Activated CD4-positive, alpha-beta T cell treated with anti-CD3 and anti-CD28 coated beads, Interleukin-2, Interleukin-6, amounts not matched to agents 100 ng/mL and 50 ng/mL, durations not matched to agents 16 hours and 8 hours (primary cell): ENCODE results near the gene PLXNC1.

ENCODE experiments used
- DNase-seq: peaks from one replicate; pipeline ENCODE4 v3.0.0-alpha.2; 2020

Gene PLXNC1

GRCh38 chr12:94244165-94245133 is 96.1 kb downstream of the PLXNC1 start:
- DNase-seq: peak; percentile 70

- DNase-seq: no peak
Measured at GRCh38 chr12:94245631-94246383, 97.4 kb downstream of the PLXNC1 start.

- no peak for DNase-seq
Measured at GRCh38 chr12:94247246-94247645, 98.9 kb downstream of the PLXNC1 start.

- DNase-seq: no peak
Measured at GRCh38 chr12:94248582-94248981, 100.2 kb downstream of the PLXNC1 start.

- DNase-seq: no peak
Measured at GRCh38 chr12:94250130-94250529, 101.8 kb downstream of the PLXNC1 start.

- no peak for DNase-seq
Measured at GRCh38 chr12:94254270-94254669, 105.9 kb downstream of the PLXNC1 start.

GRCh38 chr12:94255006-94255405 is 106.6 kb downstream of the PLXNC1 start:
- DNase-seq: no peak

- no peak for DNase-seq
Measured at GRCh38 chr12:94255428-94255827, 107.1 kb downstream of the PLXNC1 start.

- peak; percentile 60 for DNase-seq
Measured at GRCh38 chr12:94258593-94258992, 110.2 kb downstream of the PLXNC1 start.

GRCh38 chr12:94260017-94260416 is 111.6 kb downstream of the PLXNC1 start:
- DNase-seq: no peak

GRCh38 chr12:94260717-94261116 is 112.3 kb downstream of the PLXNC1 start:
- no peak for DNase-seq

- DNase-seq: no peak
Measured at GRCh38 chr12:94261119-94261518, 112.7 kb downstream of the PLXNC1 start.

- no peak for DNase-seq
Measured at GRCh38 chr12:94261786-94262185, 113.4 kb downstream of the PLXNC1 start.

- DNase-seq: peak; percentile 81
Measured at GRCh38 chr12:94262228-94263010, 114.0 kb downstream of the PLXNC1 start.

GRCh38 chr12:94263011-94263811 is 114.8 kb downstream of the PLXNC1 start:
- peak; percentile 71 for DNase-seq

- no peak for DNase-seq
Measured at GRCh38 chr12:94263905-94264561, 115.7 kb downstream of the PLXNC1 start.

- no peak for DNase-seq
Measured at GRCh38 chr12:94264736-94265485, 116.5 kb downstream of the PLXNC1 start.

- no peak for DNase-seq
Measured at GRCh38 chr12:94265539-94265938, 117.2 kb downstream of the PLXNC1 start.

GRCh38 chr12:94265966-94266745 is 117.8 kb downstream of the PLXNC1 start:
- DNase-seq: no peak
